HG03520 (cell line): ENCODE data around the gene MMP25.

Experiments used
- ATAC-seq: cut with Tn5 transposase; IDR thresholded peaks from one replicate; pipeline ENCODE4 v1.9.1; 2021; ENCODE audit warnings: mild to moderate bottlenecking, moderate library complexity; ENCODE audit not compliant: unreplicated experiment

Gene MMP25

DNA sequence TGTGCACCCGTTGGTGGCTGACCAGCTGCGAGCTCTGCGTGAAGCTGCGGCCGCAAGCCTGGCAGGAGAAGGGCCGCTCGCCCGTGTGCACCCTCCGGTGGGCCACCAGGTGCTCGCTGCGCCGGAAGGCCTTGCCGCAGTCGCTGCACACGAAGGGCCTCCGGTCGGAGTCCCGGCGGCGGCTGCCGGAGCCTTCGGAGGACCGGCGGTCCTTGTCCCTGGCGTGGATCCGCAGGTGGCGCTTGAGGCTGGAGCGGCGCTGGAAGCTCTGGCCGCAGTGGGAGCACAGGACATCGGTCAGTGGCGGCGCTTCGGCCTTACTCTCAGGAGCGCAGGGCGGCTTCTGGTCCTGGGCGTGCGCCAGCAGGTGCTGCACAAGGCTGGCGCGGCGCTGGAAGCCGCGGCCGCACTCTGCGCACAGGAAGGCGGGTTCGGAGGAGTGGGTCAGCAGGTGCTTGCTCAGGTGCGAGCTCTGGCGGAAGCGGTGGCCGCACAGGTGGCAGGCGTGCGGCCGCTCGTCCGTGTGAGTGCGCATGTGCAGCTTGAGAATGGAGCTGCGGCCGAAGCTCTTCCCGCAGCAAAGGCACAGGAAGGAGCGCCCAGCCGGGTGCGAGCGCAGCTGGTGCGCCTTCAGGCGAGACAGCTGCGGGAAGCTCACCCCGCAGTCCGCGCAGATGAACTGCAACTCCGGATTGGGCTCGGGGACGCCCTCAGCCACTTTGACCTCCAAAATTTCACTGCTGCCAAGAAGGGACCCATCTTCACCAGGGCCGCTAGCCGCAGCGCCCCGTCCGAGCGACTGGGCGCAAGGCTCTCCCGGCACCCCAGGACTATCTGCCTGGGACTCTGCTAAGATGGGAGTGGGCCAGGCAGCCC is 43.6 kb downstream of the MMP25 start:
- ATAC-seq: no peak

DNA sequence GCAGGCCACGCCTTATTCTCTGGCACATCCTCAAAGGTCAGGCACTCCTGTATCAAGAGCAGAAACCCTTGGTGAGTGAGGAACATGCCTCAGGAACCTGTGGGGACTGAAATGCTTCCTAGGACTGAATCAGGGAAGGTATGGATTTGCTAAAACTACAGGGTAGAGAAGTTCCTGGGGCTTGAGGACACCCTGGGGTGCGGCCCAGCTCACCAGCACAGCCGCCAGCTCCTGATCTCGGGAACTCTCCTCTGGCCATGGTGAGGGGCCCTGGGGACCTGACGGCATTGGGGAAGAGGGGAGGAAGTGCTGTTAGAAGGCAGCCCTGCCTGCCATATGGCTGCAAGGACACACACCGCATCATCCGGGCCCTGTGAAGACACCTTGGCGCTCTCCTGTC is 45.2 kb downstream of the MMP25 start:
- ATAC-seq: no peak

DNA sequence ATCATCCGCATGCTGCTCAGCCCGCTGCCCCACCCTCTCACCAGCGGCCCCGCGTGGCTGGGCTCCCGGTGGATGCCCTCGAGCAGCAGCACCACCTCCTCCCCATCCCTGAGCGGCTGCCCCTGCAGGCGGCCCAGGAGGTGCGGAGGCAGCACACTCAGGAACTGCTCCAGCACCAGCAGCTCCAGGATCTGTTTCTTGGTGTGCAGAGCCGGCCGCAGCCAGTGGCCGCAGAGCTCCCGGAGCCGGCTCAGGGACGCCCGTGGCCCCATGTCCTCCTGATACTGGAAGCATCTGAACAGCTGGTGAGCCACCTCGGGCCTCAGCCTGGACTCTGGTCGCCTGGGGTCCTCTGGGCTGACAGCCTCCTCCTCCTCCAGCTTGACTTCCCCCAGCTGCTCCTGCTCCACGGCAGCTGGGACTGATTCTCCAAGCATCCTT is 46.2 kb downstream of the MMP25 start:
- no peak for ATAC-seq

DNA sequence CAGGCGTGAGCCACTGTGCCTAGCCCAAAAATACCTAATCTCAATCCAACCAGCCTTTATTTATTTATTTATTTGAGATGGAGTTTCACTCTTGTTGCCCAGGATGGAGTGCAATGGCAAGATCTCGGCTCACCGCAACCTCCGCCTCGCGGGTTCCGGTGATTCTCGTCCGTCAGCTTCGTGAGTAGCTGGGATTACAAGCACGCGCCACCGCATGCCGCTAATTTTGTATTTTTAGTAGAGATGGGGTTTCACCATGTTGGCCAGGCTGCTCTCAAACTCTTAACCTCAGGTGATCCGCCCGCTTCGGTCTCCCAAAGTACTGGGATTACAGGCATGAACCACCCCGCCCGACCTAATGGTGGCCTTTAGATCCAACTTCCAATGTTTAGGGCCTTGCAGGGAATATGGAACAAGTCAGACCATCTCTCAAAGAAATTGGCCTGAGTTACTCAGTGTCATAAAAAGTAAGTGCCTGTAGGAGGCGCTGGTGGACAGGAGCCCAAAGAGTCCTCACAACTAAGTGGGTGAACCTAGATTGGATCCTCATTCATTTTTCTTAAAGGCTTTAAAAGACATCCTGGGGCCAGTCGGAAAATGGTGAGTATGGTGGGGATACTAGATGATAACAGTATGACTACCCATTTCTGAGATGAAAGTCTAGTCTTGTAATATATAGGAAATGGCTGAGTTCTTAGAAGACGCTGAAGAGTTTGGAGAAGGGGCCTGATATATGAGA is 48.1 kb downstream of the MMP25 start:
- ATAC-seq: no peak

DNA sequence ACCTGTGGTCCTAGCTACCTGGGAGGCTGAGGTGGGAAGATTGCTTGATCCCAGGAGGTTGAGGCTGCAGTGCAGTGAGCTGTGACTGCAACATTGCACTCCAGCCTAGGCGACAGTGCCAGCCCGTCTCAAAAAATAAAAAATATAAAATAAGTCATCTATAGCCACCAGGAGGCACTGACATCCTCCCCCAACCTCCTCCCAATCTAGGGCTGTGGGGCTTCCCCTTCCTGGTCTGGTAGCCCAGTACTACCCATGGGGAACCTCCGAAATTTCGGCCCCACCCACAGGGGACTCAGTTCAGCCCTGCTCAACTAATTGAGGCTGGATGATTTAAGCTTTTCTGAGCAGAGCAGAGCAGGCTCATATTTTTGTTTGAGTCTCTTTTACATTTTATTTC is 49.5 kb downstream of the MMP25 start:
- peak; percentile 55 for ATAC-seq

DNA sequence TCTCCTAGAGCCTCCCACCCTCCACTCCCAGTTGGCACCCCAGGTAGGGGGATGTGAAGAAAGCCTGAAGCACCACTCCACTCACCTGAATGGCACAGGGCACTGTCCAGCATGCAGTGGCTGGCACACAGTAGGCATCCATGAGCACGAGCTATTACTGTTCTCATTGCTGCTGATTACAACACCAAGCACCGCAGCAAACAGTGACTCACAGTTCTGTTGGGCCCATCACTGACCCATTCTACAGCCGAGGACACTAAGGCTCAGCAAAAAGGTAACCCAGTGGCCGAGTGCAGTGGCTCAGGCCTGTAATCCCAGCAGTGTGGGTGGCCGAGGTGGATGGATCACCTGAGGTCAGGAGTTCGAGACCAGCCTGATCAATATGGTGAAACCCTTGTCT is 50.0 kb downstream of the MMP25 start:
- ATAC-seq: no peak

DNA sequence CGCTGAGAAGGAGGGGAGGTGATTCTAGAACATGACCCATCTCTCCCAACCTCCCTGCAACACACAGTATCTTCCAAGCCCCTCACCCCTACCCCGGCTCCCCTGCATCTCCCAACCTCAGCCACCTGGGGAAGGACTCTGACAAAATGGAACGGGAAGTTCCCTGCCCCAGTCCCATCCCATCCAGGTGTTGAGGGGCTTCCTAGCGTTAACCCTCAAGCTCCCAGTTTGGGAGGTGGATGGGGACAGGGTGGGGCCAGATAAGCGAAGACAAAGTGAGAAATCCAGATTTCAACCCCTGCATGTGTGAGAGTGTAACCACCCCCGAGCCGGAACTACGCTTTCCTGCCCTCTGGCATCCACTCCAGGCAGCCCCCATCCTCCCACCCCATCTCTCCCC is 50.9 kb downstream of the MMP25 start:
- no peak for ATAC-seq

DNA sequence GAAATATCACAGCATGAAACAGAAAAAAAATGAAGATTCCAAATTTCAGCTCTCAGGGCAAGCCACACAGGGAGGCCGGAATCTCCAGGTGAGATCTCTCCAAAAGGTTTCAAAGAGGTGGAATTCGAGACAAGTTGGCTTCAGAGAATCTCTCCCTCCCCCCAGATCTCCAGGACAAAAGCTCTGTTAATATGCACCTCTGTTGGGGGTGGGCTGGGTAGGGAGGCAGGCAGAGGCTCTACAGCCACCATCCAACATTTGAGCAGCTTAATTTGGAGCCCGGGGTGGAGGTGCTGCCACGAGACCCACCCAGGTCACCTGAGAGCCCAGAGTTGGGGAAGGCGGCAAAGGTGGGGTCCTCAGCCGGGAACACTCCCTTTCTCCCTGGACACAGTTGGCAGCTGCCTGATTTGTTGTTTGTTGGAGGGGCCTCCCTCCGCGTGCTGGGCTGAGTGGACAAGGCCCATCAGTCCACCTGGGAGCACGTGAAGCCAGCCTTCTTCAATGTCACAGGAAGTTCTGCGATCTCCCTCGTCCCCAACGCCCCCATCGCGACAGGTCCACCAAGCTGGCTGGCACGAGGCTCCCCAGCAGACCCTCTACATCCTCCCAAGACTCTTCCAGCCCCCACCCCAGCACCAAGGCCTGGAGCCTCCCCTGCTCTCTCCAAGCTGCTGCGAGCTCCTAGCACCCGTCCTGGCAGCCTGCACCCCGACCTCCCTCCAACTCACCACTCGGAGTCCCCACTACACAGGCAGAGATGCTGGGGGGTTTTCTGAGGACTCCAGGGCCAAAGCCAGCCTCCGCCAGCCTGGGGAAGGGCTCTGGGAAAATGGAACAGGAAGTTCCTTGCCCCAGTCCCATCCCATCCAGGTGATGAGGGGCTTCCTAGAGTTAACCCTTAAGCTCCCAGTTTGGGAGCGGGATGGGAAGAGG is 52.4 kb downstream of the MMP25 start, which contains the start of gene ZSCAN10:
TSS of gene ZSCAN10 (minus strand) at position 836 of the 936 bp plus-strand sequence. CDS start 6,357 bp downstream, outside the sequence.
- no peak for ATAC-seq

DNA sequence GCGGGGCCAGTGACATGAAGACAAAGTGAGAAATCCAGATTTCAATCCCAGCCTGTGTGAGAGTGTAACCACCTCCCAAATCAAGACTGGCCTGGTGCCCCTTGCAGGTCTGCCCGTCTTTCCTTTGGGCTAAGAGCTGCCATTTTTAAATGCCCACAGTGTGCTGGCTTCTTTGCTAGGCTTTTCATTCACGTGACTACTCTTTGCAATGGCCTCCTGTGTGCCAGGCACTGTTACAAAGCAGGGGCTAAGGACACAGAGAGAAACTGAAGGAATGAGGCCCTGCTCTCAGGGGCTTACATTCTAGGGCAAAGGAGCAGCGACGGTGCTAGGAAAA is 53.0 kb downstream of the MMP25 start:
- no peak for ATAC-seq

DNA sequence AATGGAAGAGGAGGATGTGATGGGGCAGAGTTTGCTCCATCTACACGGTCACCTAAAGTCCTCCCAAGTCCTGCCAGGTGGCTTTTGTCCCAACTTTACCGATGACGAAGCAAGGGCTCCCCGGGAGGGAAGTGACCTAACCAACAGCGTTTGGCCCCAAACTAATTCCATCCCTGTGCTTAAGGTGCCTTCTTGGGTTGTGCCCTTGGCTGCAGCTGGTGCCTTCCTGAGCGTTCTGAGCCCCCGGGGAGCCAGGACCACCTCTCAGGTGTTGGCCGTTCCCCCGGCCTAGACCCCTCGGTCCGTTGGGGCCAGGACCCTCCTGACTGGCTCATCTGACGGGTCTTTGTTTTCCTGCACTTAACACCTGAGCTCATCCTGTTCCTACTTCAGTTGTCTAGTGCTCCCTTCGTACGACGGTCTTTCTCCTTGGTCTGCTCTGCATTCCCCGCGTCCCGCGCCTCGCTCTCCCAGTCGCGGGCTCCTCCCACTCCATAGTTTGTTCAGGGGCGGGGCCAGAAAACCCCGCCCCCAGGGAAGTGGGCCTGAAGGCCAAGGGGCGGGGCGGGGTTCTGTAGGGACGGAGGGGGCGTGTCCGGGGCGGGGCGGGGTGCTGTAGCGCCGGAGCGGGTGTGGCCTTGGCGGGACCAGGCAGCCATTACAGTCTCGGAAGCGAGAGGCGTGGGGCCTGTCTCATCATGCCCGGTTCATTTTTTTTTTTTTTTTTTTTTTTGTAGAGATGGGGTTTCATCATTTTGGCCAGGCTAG is 53.6 kb downstream of the MMP25 start:
- peak; percentile 54 for ATAC-seq

DNA sequence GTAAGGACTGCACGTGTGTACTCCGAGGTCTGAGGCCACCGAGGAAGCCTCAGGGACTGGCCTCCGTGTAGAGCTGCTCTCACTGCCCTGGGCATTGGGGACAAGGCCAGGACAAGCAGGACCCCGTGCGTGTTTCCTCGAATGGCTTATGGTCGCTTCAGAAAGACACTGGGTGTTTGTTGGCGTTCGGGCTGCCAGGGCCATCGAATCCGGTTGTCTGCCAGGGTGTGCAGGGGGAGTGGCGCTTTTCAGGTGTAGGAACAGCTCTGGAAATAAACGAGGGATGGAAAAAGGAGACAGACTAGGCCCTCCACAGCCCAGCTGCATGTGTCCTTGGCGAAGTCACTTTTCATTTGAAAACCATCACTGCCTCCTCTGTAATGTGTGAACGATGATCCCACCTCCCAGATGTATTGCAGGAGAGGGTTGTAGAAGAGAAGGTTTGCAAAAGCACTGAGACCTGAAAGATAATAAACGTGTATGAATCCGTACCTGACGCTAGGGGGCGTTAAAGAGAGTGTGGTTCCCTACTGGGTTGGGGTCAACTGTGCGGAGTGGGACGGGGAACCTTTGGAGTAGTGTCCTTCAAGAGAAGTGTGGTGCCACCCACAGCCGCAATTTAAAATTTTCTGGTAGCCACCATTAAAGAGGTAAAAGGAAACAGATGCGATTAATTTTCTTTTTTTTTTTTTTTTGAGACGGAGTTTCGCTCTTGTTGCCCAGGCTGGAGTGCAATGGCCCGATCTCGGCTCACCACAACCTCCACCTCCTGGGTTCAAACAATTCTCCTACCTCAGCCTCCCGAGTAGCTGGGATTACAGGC is 54.9 kb downstream of the MMP25 start:
- no peak for ATAC-seq

DNA sequence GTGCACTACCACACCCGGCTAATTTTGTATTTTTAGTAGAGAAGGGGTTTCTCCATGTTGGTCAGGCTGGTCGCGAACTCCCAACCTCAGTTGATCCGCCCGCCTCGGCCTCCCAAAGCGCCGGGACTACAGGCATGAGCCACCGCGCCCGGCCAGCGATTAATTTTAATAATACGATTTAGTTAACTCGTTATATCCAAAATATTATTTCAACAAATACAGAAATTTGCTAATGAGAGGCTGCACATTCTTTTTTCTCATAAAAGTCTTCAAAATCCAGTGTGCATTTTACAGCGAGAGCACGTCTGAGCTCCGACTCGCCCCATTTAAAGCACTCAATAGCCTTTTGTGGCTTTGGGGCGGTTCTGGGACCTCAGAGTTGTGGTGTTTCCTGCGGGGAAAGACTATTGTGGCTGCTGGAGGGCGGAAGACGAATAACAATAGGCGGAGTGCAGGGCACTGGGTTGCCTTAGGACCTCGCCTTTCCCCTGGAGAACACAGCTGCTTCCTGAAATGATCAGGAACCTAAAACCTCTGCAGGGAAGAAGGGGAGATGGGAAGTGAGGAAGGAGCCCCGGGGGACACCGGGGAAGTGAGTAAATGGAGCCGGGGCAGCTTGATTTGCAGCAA is 55.6 kb downstream of the MMP25 start:
- no peak for ATAC-seq

DNA sequence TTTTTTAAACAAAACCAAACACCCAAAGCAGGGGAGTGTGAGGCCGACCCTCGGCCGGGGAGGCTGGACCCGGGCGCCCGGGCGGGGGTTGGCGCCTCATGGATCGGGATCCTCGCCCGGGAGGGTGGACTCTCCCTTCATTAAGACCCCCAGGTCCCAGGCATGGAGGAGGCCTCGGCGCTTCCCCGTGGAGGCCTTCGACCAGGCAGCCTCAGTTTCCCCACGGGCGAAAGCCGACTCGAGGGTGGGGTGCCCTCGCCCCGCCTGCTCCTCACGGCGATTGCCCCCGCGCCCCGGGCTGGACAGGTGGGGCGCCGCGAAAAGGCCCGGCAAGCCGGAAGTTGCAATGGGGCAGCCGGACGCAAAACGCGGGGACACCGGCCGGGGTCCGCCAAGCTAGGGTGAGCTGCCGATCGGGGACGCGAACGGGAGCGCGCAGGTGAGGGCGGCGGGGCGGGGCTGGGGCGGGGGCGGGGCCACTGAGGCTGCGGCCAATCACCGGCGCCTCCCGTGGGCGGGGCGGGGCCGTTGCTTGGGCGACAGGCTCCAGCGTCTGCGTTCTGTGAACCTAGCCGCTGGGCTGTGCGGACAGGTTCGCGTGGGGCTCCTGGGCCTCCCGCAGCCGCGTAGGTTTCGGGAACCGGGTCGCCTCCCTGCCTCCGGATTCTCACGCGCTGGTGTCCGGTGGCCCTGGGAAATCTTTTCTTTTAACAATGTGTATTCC is 60.0 kb downstream of the MMP25 start:
- ATAC-seq: peak; percentile 69
